Effector memory CD4-positive, alpha-beta T cell (primary cell): ENCODE data around the gene ARMC2.
"Not testable (repeated sequence)": the region's sequence is repeated elsewhere in the genome, so short reads cannot be mapped to it uniquely, and the experiment has no call there.

ENCODE experiments used
- DNase-seq, 3 donors: peaks; one replicate each; pipeline ENCODE4 v3.0.0-alpha.2; 2020
- H3K27ac ChIP-seq: 2 replicates; pipeline ENCODE4 v1.7.0; 2013; ENCODE audit warnings: mild to moderate bottlenecking, low read length, moderate library complexity; ENCODE audit not compliant: insufficient read depth, poor library complexity, severe bottlenecking
- H3K27me3 ChIP-seq: replicated peaks from 2 replicates; pipeline ENCODE4 v1.7.0; 2013; ENCODE audit warnings: mild to moderate bottlenecking, low read length; ENCODE audit not compliant: insufficient read depth, control insufficient read depth, poor library complexity, severe bottlenecking
- H3K36me3 ChIP-seq: 2 replicates; pipeline ENCODE4 v1.7.0; 2013; ENCODE audit warnings: mild to moderate bottlenecking, low read length, moderate library complexity; ENCODE audit not compliant: control insufficient read depth, insufficient read depth
- H3K4me1 ChIP-seq: 2 replicates; pipeline ENCODE4 v1.7.0; 2013; ENCODE audit warnings: low read length, mild to moderate bottlenecking; ENCODE audit not compliant: control insufficient read depth, insufficient read depth, poor library complexity, severe bottlenecking
- H3K4me3 ChIP-seq: 2 replicates; pipeline ENCODE4 v1.7.0; 2013; ENCODE audit warnings: low read length, low read depth, mild to moderate bottlenecking; ENCODE audit not compliant: insufficient read depth, poor library complexity, severe bottlenecking
- H3K9me3 ChIP-seq: 2 replicates; pipeline ENCODE4 v1.7.0; 2013; ENCODE audit warnings: mild to moderate bottlenecking, low read length, moderate library complexity; ENCODE audit not compliant: control insufficient read depth

ARMC2 gene

GRCh38 chr6:108806171-108806570 lies 42.1 kb upstream of the ARMC2 start:
- no peaks in the 10 kb centered on the region for H3K9me3 ChIP-seq
- H3K27ac ChIP-seq = no peak overlapping the region
- no peaks in the 10 kb centered on the region for H3K4me1 ChIP-seq
- no peak overlapping the region for H3K4me3 ChIP-seq
- DNase-seq = no peak
- no peaks in the 10 kb centered on the region for H3K36me3 ChIP-seq
- H3K27me3 ChIP-seq = no peaks in the 10 kb centered on the region

- no peak for DNase-seq
- Histone ChIP-seq H3K4me3 (no peak overlapping the region), H3K9me3 (no peaks in the 10 kb centered on the region), H3K36me3 (no peaks in the 10 kb centered on the region), H3K27ac (no peak overlapping the region), H3K4me1 (no peaks in the 10 kb centered on the region), H3K27me3 (no peaks in the 10 kb centered on the region)
These were observed 41.6 kb upstream of the ARMC2 start for GRCh38 chr6:108806665-108807064.

GRCh38 chr6:108807928-108808327 lies 40.3 kb upstream of the ARMC2 start:
- H3K4me1 ChIP-seq = no peaks in the 10 kb centered on the region
- H3K4me3 ChIP-seq = no peak overlapping the region
- no peaks in the 10 kb centered on the region for H3K9me3 ChIP-seq
- no peak overlapping the region for H3K27ac ChIP-seq
- H3K27me3 ChIP-seq = no peaks in the 10 kb centered on the region
- no peaks in the 10 kb centered on the region for H3K36me3 ChIP-seq
- DNase-seq = no peak

DNA sequence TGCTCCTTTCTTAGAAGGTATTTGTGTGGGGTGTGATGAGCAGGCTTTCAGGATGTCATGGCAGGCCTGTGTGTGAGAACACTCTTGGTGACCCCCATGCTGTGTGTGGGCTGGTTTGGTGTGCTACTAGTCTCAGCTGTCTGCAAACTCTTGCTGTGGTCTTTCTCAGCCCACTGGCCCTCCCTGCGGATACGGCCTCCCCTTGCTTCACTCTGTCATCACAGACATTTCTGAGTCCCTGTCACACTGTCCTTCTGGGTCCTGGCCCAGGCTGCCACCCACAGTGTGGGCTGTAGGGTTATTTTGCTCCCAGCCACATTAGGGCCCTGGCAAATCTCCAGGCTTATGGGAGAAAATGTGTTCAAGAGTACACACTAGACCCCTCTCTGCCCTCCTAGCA lies 39.0 kb upstream of the ARMC2 start:
- no peak overlapping the region for H3K27ac ChIP-seq
- no peak overlapping the region for H3K4me3 ChIP-seq
- no peaks in the 10 kb centered on the region for H3K36me3 ChIP-seq
- H3K4me1 ChIP-seq = no peaks in the 10 kb centered on the region
- no peak for DNase-seq
- no peaks in the 10 kb centered on the region for H3K27me3 ChIP-seq
- H3K9me3 ChIP-seq = no peaks in the 10 kb centered on the region

GRCh38 chr6:108810057-108810643 lies 38.1 kb upstream of the ARMC2 start:
- no peaks in the 10 kb centered on the region for H3K36me3 ChIP-seq
- no peaks in the 10 kb centered on the region for H3K4me1 ChIP-seq
- no peak overlapping the region for H3K27ac ChIP-seq
- H3K27me3 ChIP-seq = no peaks in the 10 kb centered on the region
- no peak overlapping the region for H3K4me3 ChIP-seq
- H3K9me3 ChIP-seq = no peaks in the 10 kb centered on the region
- DNase-seq = no peak

- H3K27ac ChIP-seq = no peak overlapping the region
- H3K4me1 ChIP-seq = no peaks in the 10 kb centered on the region
- no peak overlapping the region for H3K4me3 ChIP-seq
- H3K27me3 ChIP-seq = no peaks in the 10 kb centered on the region
- no peak for DNase-seq
- no peaks in the 10 kb centered on the region for H3K36me3 ChIP-seq
- no peaks in the 10 kb centered on the region for H3K9me3 ChIP-seq
These were observed 36.7 kb upstream of the ARMC2 start for GRCh38 chr6:108811490-108811889.

- not testable (repeated sequence) for H3K27ac ChIP-seq, H3K9me3 ChIP-seq, DNase-seq, H3K4me3 ChIP-seq, H3K4me1 ChIP-seq, H3K27me3 ChIP-seq, H3K36me3 ChIP-seq
These were observed 35.0 kb upstream of the ARMC2 start for GRCh38 chr6:108813218-108813617.

DNA sequence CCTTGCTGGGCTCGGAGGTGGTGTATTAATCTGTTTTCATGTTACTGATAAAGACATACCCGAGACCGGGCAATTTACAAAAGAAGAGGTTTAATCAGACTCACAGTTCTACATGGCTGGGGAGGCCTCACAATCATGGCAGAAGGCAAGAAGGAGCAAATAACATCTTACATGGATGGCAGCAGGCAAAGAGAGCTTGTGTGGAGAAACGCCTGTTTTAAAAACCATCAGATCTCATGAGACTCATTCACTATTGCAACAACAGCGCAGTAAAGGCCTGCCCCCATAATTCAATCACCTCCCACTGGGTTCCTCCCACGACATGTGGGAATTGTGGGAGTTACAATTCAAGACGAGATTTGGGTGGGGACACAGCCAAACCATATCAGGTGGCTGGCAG lies 30.9 kb upstream of the ARMC2 start:
- not testable (repeated sequence) for DNase-seq, H3K9me3 ChIP-seq, H3K36me3 ChIP-seq, H3K27me3 ChIP-seq, H3K4me1 ChIP-seq, H3K27ac ChIP-seq, H3K4me3 ChIP-seq

DNA sequence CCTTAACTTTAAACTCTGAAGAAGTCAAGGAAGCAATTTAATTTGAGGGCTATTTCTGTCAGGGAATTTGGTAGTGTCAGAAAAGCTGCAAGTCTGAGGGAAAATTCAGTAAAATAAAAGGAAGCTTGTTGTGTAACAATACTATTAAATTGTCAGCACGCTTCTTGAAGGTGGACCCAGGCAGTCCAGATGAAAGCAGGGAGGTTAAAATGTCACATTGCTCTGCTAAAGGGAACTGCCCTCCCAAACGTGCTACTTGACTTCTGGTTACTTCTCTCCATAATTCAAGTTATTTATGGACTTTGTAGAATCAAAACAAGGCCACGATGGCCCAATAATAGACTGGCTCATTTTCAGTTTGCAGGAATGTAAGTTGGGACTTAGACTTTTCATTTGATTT lies 28.2 kb upstream of the ARMC2 start:
- no peak overlapping the region for H3K4me3 ChIP-seq
- no peak overlapping the region for H3K27ac ChIP-seq
- no peaks in the 10 kb centered on the region for H3K27me3 ChIP-seq
- no peak for DNase-seq
- no peaks in the 10 kb centered on the region for H3K9me3 ChIP-seq
- no peaks in the 10 kb centered on the region for H3K4me1 ChIP-seq
- no peaks in the 10 kb centered on the region for H3K36me3 ChIP-seq

- DNase-seq = no peak
- H3K4me3 ChIP-seq = no peak overlapping the region
- H3K27me3 ChIP-seq = no peaks in the 10 kb centered on the region
- no peaks in the 10 kb centered on the region for H3K36me3 ChIP-seq
- no peaks in the 10 kb centered on the region for H3K4me1 ChIP-seq
- H3K9me3 ChIP-seq = no peaks in the 10 kb centered on the region
- no peak overlapping the region for H3K27ac ChIP-seq
These were observed 25.8 kb upstream of the ARMC2 start for GRCh38 chr6:108822401-108822800.

- no peaks in the 10 kb centered on the region for H3K4me1 ChIP-seq
- no peak overlapping the region for H3K4me3 ChIP-seq
- no peaks in the 10 kb centered on the region for H3K9me3 ChIP-seq
- no peak overlapping the region for H3K27ac ChIP-seq
- DNase-seq = no peak
- H3K27me3 ChIP-seq = no peaks in the 10 kb centered on the region
- H3K36me3 ChIP-seq = no peaks in the 10 kb centered on the region
These were observed 22.9 kb upstream of the ARMC2 start for GRCh38 chr6:108825326-108825725.
